Nephron progenitor cell (in vitro differentiated cells): ENCODE results near the gene NIF3L1.
"Not testable (repeated sequence)": the region's sequence is repeated elsewhere in the genome, so short reads cannot be mapped to it uniquely, and the experiment has no call there.

Source experiments
- DNase-seq: peaks from one replicate; pipeline ENCODE4 v3.0.0; 2021
- H3K27ac Mint-ChIP-seq: 2 replicates; pipeline ENCODE4 v1.8.0; 2021; ENCODE audit warnings: mild to moderate bottlenecking, moderate library complexity, mixed read lengths
- H3K27me3 Mint-ChIP-seq: 2 replicates; pipeline ENCODE4 v1.8.0; 2021; ENCODE audit warnings: mild to moderate bottlenecking, low read depth, mixed read lengths; ENCODE audit not compliant: poor library complexity
- H3K36me3 Mint-ChIP-seq: 2 replicates; pipeline ENCODE4 v1.8.0; 2021; ENCODE audit warnings: low read depth, mixed read lengths
- H3K4me1 Mint-ChIP-seq: 2 replicates; pipeline ENCODE4 v1.8.0; 2021; ENCODE audit warnings: mixed read lengths
- H3K4me3 Mint-ChIP-seq: 2 replicates; pipeline ENCODE4 v1.8.0; 2021; ENCODE audit warnings: mild to moderate bottlenecking, moderate library complexity, mixed read lengths
- H3K9me3 Mint-ChIP-seq: 2 replicates; pipeline ENCODE4 v1.8.0; 2021; ENCODE audit warnings: mild to moderate bottlenecking, moderate library complexity, mixed read lengths
- CTCF ChIP-seq: fragments of 200-600 bp; sonication (generic); IDR thresholded peaks from 2 replicates; pipeline ENCODE4 v1.5.0; 2021; ENCODE audit warnings: antibody characterized with exemption

The NIF3L1 gene

DNA sequence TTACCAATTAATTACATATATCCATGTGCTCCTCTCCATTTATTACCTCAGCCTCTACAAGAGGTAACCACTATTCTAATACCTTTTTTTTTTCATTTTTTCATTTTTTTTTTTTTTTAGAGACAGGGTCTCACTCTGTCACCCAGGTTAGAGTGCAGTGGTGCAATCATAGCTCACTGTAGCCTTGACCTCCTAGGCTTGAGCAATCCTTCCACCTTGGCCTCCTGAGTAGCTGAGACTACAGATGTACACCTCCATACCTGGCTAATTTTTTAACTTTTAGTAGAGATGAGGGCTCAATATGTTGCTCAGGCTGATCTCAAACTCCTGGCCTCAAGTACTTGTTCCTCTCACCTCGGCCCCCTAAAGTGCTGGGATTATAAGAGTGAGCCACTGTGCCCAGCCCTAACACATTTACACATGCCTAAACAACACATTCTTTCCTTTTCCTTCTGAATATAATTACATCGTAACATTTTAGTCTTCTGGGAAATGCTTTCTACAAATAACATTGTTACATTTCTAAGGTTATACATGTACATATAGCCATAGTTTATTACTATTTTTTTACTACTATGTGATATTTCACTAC lies 10.8 kb upstream of the NIF3L1 start:
- no peaks in the 10 kb centered on the region for H3K27me3 Mint-ChIP-seq
- DNase-seq, result no peak
- peaks cover 73% of the 10 kb centered on the region for H3K36me3 Mint-ChIP-seq
- H3K9me3 Mint-ChIP-seq, result no peaks in the 10 kb centered on the region
- TF ChIP-seq CTCF, result no peak
- no peaks in the 10 kb centered on the region for H3K4me1 Mint-ChIP-seq
- H3K27ac Mint-ChIP-seq, result no peak overlapping the region
- H3K4me3 Mint-ChIP-seq, result no peak overlapping the region

DNA sequence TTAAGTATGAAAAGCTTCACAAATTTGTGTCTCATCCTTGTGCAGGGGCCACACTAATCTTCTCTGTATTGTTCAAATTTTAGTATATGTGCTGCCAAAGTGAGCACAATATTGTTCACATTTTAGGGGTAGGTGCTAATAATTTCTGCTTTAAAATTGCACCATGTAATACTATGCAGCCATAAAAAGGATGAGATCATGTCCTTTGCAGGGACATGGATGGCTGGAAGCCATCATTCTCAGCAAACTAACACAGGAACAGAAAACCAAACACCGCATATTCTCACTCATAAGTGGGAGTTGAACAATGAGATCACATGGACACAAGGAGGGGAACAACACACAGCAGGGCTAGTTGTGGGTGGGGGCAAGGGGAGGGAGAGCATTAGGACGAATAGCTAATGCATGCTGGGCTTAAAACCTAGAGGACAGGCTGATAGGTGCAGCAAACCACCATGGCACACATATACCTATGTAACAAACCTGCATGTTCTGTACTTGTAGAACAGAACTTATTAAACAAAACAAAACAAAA lies 7.4 kb upstream of the NIF3L1 start:
- H3K36me3 Mint-ChIP-seq, result peaks cover 62% of the 10 kb centered on the region
- not testable (repeated sequence) for H3K27ac Mint-ChIP-seq, DNase-seq, H3K27me3 Mint-ChIP-seq, H3K9me3 Mint-ChIP-seq, H3K4me3 Mint-ChIP-seq, H3K4me1 Mint-ChIP-seq

GRCh38 chr2:200899482-200899881 lies 10.3 kb downstream of the NIF3L1 start:
- no peaks in the 10 kb centered on the region for H3K27me3 Mint-ChIP-seq
- H3K36me3 Mint-ChIP-seq, result peaks cover 52% of the 10 kb centered on the region
- no peak overlapping the region for H3K4me3 Mint-ChIP-seq
- no peak for TF ChIP-seq CTCF
- no peaks in the 10 kb centered on the region for H3K4me1 Mint-ChIP-seq
- DNase-seq, result no peak
- no peaks in the 10 kb centered on the region for H3K9me3 Mint-ChIP-seq
- peak overlapping the region; percentile 77 for H3K27ac Mint-ChIP-seq

- no peaks in the 10 kb centered on the region for H3K4me1 Mint-ChIP-seq
- H3K27ac Mint-ChIP-seq, result peak overlapping the region; percentile 26
- peak; percentile 55 for DNase-seq
- TF ChIP-seq CTCF, result peak; percentile 73
- H3K4me3 Mint-ChIP-seq, result no peak overlapping the region
- H3K9me3 Mint-ChIP-seq, result no peaks in the 10 kb centered on the region
- peaks cover 47% of the 10 kb centered on the region for H3K36me3 Mint-ChIP-seq
- no peaks in the 10 kb centered on the region for H3K27me3 Mint-ChIP-seq
Observed at GRCh38 chr2:200901459-200902072, 12.4 kb downstream of the NIF3L1 start.

DNA sequence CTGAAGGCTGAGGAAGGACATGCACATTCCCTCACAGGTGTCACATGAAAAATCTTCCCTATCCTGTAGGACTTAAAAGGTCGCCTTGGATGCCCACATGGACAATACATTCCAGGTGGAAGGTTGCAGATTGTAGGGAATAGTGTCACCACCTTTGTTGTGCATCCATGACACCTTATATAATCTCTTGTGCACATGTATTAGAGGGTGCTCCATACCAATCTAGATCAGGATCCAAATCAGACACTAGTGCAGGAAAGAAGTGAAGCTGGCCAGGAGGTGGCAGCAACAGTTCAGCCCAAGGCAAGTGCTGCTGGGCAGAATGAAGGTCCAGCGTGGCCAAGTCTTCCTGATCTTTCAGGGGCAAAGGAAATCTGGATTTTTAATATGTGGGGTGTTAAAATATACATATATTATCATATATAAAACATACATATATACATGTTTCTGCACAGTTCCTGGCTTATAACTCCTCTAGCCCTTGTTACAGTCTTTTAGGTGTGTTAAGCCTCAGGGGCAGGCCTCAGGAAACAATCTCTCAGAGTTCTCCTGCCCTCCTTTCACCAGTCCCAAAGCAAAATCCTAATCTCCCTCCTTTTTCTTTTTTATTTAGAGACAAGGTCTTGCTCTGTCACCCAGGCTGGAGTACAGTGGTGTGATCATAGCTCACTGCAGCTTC lies 16.6 kb downstream of the NIF3L1 start:
- Mint-ChIP-seq H3K9me3 (no peaks in the 10 kb centered on the region), H3K27ac (no peak overlapping the region), H3K4me1 (no peaks in the 10 kb centered on the region), H3K36me3 (peaks cover 38% of the 10 kb centered on the region), H3K27me3 (no peaks in the 10 kb centered on the region), H3K4me3 (no peak overlapping the region)
- TF ChIP-seq CTCF, result peak; percentile 55
- DNase-seq, result peak; percentile 53

GRCh38 chr2:200909958-200910357 lies 20.8 kb downstream of the NIF3L1 start:
- no peak for DNase-seq
- TF ChIP-seq CTCF, result no peak
- peaks cover 39% of the 10 kb centered on the region for H3K36me3 Mint-ChIP-seq
- H3K9me3 Mint-ChIP-seq, result no peaks in the 10 kb centered on the region
- no peaks in the 10 kb centered on the region for H3K4me1 Mint-ChIP-seq
- no peak overlapping the region for H3K27ac Mint-ChIP-seq
- no peak overlapping the region for H3K4me3 Mint-ChIP-seq
- H3K27me3 Mint-ChIP-seq, result no peaks in the 10 kb centered on the region
